Measurements from ENCODE around the gene PAK5. TPM values are rescaled to one million over a fixed set of nuclear protein-coding genes. Genes with fewer than 3 reads are reported as not detected.
A peak's percentile ranks its signal among the peaks of the same experiment; 100 is the strongest.

The PAK5 gene
- total and polyA plus RNA-seq, 2 donors (not counting 1 experiment from before 2014, with no cell fraction given) = not detected

- Histone ChIP-seq H3K9me3 (ENCODE audit: control insufficient read depth, insufficient read depth, low read depth, low read length) (no peaks in the 10 kb centered on the region), H2AFZ (ENCODE audit: low read length) (no peak overlapping the region), H4K20me1 (ENCODE audit: control insufficient read depth, extremely low read depth, insufficient read depth, low read length) (no peaks in the 10 kb centered on the region), H3K4me2 (ENCODE audit: extremely low read depth, insufficient read depth, low read length) (no peak overlapping the region), H3K4me3 (replicated peaks in 1 of 4; ENCODE audit: control extremely low read depth in 1 of 4, insufficient read depth in 1 of 4, low read depth in 3 of 4, low read length in 4 of 4) (no peak overlapping the region), H3K27ac (ENCODE audit: insufficient read depth, low read length) (no peak overlapping the region), H3K9ac (ENCODE audit: insufficient read depth, low read length) (no peak overlapping the region), H3K4me1 (ENCODE audit: control insufficient read depth, extremely low read depth, insufficient read depth, low read length) (no peaks in the 10 kb centered on the region), H3K27me3 (ENCODE audit: control insufficient read depth, insufficient read depth, low read length) (peaks cover 3% of the 10 kb centered on the region), H3K36me3 (ENCODE audit: control insufficient read depth, insufficient read depth, low read length) (no peaks in the 10 kb centered on the region), H3K79me2 (ENCODE audit: control insufficient read depth, insufficient read depth, low read length) (no peaks in the 10 kb centered on the region)
- TF ChIP-seq EZH2 (IDR thresholded peaks at IDR 0.05; ENCODE audit: low read length, missing control alignments) (no peak), CTCF (conservative IDR thresholded peaks at IDR 0.05 in 1 of 2, IDR thresholded peaks at IDR 0.05 in 1 of 2; ENCODE audit: low read depth in 1 of 2, low read length in 2 of 2) (no peak)
- no peak for DNase-seq (ENCODE audit: low read depth in 2 of 2)
Measured at GRCh38 chr20:9626357-9626756, 212.5 kb downstream of the PAK5 start.

GRCh38 chr20:9617940-9618339 is 220.9 kb downstream of the PAK5 start:
- DNase-seq (ENCODE audit: low read depth in 2 of 2) = peak; percentile 41 to 48
- H3K4me2 ChIP-seq (ENCODE audit: extremely low read depth, insufficient read depth, low read length) = no peak overlapping the region
- no peak overlapping the region for H2AFZ ChIP-seq (ENCODE audit: low read length)

GRCh38 chr20:9616833-9617461 is 221.9 kb downstream of the PAK5 start:
- peaks cover 3% of the 10 kb centered on the region for H3K27me3 ChIP-seq (ENCODE audit: control insufficient read depth, insufficient read depth, low read length)
- H4K20me1 ChIP-seq (ENCODE audit: control insufficient read depth, extremely low read depth, insufficient read depth, low read length) = no peaks in the 10 kb centered on the region
- no peaks in the 10 kb centered on the region for H3K4me1 ChIP-seq (ENCODE audit: control insufficient read depth, extremely low read depth, insufficient read depth, low read length)
- H3K27ac ChIP-seq (ENCODE audit: insufficient read depth, low read length) = no peak overlapping the region
- no peak overlapping the region for H3K4me3 ChIP-seq (replicated peaks in 1 of 4; ENCODE audit: control extremely low read depth in 1 of 4, insufficient read depth in 1 of 4, low read depth in 3 of 4, low read length in 4 of 4)
- no peak overlapping the region for H3K9ac ChIP-seq (ENCODE audit: insufficient read depth, low read length)
- DNase-seq (ENCODE audit: low read depth in 2 of 2) = peak; percentile 58 to 79
- no peaks in the 10 kb centered on the region for H3K36me3 ChIP-seq (ENCODE audit: control insufficient read depth, insufficient read depth, low read length)
- H3K9me3 ChIP-seq (ENCODE audit: control insufficient read depth, insufficient read depth, low read depth, low read length) = no peaks in the 10 kb centered on the region
- no peak overlapping the region for H2AFZ ChIP-seq (ENCODE audit: low read length)
- no peak overlapping the region for H3K4me2 ChIP-seq (ENCODE audit: extremely low read depth, insufficient read depth, low read length)
- no peaks in the 10 kb centered on the region for H3K79me2 ChIP-seq (ENCODE audit: control insufficient read depth, insufficient read depth, low read length)
- TF ChIP-seq CTCF (conservative IDR thresholded peaks at IDR 0.05 in 1 of 2, IDR thresholded peaks at IDR 0.05 in 1 of 2; ENCODE audit: low read depth in 1 of 2, low read length in 2 of 2) (peak; percentile 61 to 83), EZH2 (IDR thresholded peaks at IDR 0.05; ENCODE audit: low read length, missing control alignments) (no peak)

More at GRCh38 chr20:9617940-9618339, 220.9 kb downstream of the PAK5 start:
- no peaks in the 10 kb centered on the region for H3K36me3 ChIP-seq (ENCODE audit: control insufficient read depth, insufficient read depth, low read length)
- no peak for TF ChIP-seq EZH2 (IDR thresholded peaks at IDR 0.05; ENCODE audit: low read length, missing control alignments)
- peak in 1 of 2 donors; percentile 36 for TF ChIP-seq CTCF (conservative IDR thresholded peaks at IDR 0.05 in 1 of 2, IDR thresholded peaks at IDR 0.05 in 1 of 2; ENCODE audit: low read depth in 1 of 2, low read length in 2 of 2)
- no peaks in the 10 kb centered on the region for H3K79me2 ChIP-seq (ENCODE audit: control insufficient read depth, insufficient read depth, low read length)
- H3K9me3 ChIP-seq (ENCODE audit: control insufficient read depth, insufficient read depth, low read depth, low read length) = no peaks in the 10 kb centered on the region
- no peak overlapping the region for H3K4me3 ChIP-seq (replicated peaks in 1 of 4; ENCODE audit: control extremely low read depth in 1 of 4, insufficient read depth in 1 of 4, low read depth in 3 of 4, low read length in 4 of 4)
- no peak overlapping the region for H3K9ac ChIP-seq (ENCODE audit: insufficient read depth, low read length)
- no peaks in the 10 kb centered on the region for H4K20me1 ChIP-seq (ENCODE audit: control insufficient read depth, extremely low read depth, insufficient read depth, low read length)
- H3K27ac ChIP-seq (ENCODE audit: insufficient read depth, low read length) = no peak overlapping the region
- H3K27me3 ChIP-seq (ENCODE audit: control insufficient read depth, insufficient read depth, low read length) = peaks cover 3% of the 10 kb centered on the region
- H3K4me1 ChIP-seq (ENCODE audit: control insufficient read depth, extremely low read depth, insufficient read depth, low read length) = no peaks in the 10 kb centered on the region
